Renal cortex interstitium (tissue), 11 donors: Measurements from ENCODE around the gene MTMR2. TPM values are rescaled to one million over a fixed set of nuclear protein-coding genes. Genes with fewer than 3 reads are reported as not detected.
"Not testable (repeated sequence)": the region's sequence is repeated elsewhere in the genome, so short reads cannot be mapped to it uniquely, and the experiment has no call there.

Experiments
- DNase-seq, 11 donors: peaks; one replicate each; pipeline ENCODE4 v3.0.0-alpha.2; 2013; ENCODE audit warnings: low read depth in 9 of 11, low spot score in 4 of 11; ENCODE audit errors: extremely low read depth in 1 of 11
- polyA plus RNA-seq, 3 donors: library from polyadenylated mRNA; unstranded; fragments of 120-200 nt; gene quantifications; one replicate each; pipeline ENCODE4 v1.2.1, GENCODE V29; 2013; ENCODE audit not compliant: insufficient read length in 3 of 3

Gene MTMR2
- polyA plus RNA-seq, 3 donors: 53.2 to 62.3 (median 57.2) TPM

DNA sequence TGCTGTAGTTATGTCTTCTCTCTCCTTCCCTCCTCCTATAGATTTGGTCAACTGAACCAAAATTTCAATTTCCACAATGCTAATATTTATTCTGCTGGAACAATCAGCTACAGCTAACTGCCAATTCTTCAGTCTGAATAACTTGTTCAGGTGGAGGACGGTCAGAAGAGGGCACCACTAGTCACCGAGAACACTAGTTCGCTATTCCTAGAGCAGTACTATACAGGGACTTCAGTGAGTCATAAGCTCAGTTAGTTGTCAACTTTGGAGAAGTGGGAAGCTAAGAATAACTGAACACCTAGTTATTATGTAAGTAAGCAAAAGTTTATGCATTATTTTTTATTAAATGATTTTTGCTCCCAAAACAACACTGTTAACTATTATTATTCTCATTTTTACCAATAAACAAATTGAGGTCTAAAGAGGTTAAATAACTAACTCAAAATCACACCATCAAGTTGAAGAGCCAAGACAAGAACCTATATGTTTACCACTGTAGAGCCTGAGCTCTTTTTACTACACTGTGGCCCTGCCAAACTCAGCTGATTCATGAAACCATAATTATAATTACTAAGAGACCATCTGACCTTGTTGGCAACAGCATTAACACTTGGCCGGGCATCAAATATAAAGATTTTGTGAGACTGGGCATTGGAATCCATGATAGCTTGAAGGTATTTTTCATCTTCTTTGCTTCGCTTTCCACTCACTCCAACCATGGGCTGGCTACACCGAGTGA, 74.7 kb downstream of the MTMR2 start:
- peak in 10 of 11 donors; percentile 10 to 45 (median 22) for DNase-seq

DNA sequence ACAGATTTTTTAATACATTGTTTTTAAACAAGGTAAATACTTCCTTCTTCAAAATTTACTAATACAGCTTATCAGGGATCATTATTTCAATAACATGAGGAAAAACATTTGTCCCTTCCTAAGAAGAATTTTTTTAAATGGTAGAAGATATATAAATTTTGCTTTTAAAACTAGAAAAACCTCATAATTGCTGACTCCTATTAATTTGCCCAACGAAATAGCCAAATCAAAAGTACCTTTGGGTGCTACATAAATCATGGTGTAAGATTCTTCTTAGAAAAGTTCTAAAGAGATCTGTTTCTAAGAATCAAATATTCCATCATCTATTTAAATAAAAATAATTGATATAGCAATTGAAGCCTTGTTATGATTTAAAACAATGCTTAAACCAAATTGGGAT, 78.7 kb downstream of the MTMR2 start:
- DNase-seq: no peak

DNA sequence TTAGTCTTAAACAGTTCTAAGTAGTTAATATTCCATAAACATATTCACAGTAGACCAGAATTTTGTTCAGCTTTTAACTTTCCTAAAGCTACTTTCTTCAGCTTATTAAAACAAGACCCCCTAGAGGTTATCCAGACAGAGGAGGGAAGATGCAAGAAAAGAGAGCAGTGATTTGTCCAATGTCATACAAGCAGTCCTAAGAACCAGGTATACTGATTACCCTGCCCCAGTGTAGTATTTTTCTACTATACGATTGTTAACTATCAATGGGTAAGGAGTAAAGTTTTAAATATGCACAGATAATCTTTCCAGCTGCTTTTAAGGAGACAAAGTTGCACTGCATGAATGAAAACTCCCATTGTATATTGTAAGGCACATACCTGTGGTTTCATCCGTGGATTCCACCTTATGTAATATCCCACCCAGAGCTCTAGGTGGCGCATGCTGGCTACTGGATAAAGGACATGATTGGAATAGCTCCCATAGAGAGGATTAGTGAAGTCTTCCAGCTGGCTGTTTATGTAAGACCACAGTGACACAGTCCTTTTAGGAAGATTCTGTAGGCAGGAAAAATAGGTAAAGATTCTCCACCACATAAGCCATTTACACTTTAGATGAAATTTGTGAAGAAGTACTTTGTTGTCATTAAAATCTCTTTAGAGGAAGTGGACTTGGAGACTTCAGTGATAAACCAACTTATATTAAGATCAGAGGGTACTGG, 88.0 kb downstream of the MTMR2 start:
- DNase-seq: peak; percentile 42 to 78 (median 60)

DNA sequence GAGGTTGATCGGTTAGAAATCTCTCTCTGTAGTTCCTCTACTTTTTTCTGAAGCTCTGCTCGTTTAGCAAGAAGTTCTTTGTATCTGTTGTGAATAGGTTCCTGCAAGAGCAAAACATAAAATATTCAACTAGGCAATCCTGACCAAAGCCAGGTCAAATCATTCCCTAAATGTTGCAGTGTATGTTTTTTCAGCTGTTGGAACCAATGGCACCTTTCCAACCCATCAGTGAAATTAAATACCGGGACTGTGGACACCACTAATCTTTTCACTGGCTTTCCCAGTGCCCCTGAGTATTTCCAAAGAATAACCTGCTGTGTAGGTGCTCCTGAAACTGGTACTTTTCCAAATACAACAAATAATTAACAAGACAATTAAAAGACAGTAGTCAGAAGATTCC, 88.6 kb downstream of the MTMR2 start:
- no peak for DNase-seq

DNA sequence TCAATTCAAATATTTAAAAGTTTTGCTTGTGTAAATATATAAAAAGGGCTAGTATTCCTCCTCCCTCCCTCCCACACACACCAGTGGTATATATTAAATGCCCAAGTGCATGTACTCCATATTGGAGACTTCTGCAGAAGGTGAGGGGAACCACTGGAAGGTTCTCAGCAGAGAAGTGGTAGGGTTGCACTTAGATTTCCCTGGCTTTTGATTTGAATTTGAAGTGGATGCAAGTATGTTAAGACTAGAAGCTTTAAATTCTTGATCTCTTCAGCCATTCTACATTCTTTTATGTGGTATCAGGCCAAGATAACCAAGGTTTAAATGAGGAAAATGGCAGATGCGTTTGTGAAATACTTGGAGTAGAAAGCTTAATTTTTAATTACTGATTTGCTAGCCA, 90.5 kb downstream of the MTMR2 start:
- no peak for DNase-seq

GRCh38 chr11:95832763-95833162, 91.1 kb downstream of the MTMR2 start:
- no peak for DNase-seq

- no peak for DNase-seq
Measured at GRCh38 chr11:95831198-95831883, 92.6 kb downstream of the MTMR2 start.

DNA sequence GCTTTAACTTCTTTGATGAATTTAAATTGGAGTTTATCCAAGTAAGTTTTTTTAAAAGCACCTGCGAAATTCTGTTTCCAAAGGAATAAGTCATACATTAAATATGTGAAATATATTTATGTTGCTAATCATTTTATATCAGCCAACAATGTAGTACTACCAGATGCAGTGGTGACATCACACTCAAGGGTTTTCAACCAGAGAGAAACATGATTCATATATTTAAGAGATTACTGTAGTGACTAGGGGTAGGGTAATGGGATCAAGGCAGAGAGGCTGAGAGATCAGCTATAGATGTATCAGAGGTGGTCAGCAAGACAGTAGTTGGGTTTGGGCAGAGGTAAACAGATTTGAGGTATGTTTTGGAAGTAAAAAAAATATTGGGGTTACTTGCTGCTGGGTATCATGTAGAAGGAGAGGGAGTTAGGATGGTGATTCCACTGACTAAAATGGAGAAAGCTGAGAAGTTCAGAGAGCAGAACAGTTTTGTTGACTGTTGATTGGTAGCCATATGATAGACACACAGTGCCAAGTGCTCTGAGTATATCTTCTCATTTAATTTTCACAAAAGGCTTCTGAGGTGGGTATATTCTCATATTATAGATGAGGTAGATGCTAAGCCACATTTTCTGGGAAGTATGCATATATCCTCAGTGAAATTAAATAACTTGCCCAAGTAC, 94.2 kb downstream of the MTMR2 start:
- DNase-seq: no peak

- no peak for DNase-seq
Measured at GRCh38 chr11:95827696-95828095, 96.2 kb downstream of the MTMR2 start.

GRCh38 chr11:95821640-95822039, 102.3 kb downstream of the MTMR2 start:
- no peak for DNase-seq

DNA sequence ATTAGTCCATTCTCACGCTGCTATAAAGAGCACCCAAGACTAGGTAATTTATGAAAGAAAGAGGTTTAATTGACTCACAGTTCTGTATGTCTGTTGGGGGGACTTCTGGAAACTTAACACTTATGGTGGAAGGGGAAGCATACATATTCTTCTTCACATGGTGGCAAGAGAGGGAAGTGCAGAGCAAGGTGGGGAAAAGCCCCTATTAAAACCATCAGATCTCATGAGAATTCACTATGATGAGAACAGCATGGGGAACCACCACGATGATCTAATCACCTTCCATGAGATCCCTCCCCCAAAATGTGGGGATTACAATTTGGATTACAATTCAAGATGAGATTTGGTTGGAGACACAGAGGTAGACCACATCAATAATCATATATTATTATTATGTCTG, 107.9 kb downstream of the MTMR2 start:
- no peak for DNase-seq

GRCh38 chr11:95811052-95811451, 112.9 kb downstream of the MTMR2 start:
- not testable (repeated sequence) for DNase-seq

DNA sequence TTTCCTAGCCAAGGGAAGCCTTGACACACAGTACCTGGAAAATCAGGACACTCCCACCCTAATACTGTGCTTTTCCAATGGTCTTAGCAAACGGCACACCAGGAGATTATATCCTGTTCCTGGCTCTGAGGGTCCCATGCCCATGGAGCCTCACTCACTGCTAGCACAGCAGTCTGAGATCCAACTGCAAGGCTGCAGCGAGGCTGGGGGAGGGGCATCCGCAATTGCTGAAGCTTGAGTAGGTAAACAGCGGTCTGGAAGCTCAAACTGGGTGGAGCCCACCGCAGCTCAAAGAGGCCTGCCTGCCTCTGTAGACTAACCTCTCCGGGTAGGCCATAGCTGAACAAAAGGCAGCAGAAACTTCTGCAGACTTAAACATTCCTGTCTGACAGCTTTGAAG, 117.4 kb downstream of the MTMR2 start:
- DNase-seq: not testable (repeated sequence)

- DNase-seq: no peak
Measured at GRCh38 chr11:95805869-95806268, 118.0 kb downstream of the MTMR2 start.

DNA sequence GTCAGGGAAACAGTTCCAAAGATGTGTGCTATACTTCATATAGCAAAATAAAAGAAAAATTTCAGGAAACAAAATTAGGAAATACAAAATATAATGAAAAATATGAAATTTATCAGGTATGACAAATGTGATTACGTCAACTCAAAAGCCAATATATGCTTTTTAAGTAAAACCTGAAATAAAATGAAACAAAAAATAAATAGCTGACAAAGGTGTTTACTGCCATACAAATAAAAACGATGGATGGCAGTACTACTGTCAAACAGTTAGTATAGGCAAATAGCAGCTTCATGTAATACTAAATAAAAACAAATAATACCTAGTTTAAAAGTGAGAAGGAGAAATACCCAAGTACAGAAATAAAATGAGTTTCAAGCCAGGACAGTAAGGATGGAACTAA, 119.9 kb downstream of the MTMR2 start:
- no peak for DNase-seq

DNA sequence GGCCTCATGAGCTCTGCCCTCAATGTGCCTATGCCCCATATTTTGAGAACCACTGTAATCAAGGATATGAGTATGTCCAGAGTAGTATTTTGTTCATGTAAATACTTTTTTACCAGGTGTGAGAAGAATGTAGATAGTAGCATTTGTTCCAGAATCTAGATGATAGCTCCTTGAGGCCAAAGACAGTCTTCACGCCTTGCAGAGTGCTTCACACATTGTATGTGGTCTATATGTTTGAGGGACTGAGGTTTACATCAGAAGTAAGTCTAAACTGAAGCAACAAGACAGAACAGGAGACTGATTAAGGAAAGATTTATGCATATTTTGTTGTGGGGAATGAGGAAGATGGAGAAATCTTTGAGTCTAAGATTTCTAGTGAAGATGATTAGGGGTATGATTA, 121.1 kb downstream of the MTMR2 start:
- DNase-seq: no peak

- no peak for DNase-seq
Measured at GRCh38 chr11:95800438-95800837, 123.5 kb downstream of the MTMR2 start.

DNA sequence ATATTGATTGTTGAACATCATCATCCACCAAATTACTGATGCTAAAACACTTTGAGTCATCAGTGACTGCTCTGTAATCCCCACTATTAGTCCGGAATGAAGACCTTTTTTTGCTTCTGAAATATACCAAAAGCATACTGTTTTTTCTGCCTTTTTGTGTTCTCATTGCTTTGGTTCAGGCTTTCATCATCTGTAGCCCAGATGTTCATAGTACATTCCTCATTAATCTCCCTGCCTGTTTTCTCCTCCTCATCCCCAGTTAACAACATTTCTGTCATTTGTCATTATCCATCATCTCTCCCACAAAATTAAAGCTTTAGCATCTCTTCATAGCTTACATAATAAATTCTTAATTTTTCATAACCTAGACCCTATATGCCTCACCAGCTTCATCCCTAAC, 124.4 kb downstream of the MTMR2 start:
- no peak for DNase-seq

- peak in 6 of 11 donors; percentile 7 to 46 (median 32) for DNase-seq
Measured at GRCh38 chr11:95796501-95796900, 127.4 kb downstream of the MTMR2 start.
